ENCODE measurements around the gene STOML2. TPM values are rescaled to one million over a fixed set of nuclear protein-coding genes. Genes with fewer than 3 reads are reported as not detected.
A peak's percentile ranks its signal among the peaks of the same experiment; 100 is the strongest.

The STOML2 gene
- total RNA-seq, 1 experiment from 2014 or later: 97.3 TPM

DNA sequence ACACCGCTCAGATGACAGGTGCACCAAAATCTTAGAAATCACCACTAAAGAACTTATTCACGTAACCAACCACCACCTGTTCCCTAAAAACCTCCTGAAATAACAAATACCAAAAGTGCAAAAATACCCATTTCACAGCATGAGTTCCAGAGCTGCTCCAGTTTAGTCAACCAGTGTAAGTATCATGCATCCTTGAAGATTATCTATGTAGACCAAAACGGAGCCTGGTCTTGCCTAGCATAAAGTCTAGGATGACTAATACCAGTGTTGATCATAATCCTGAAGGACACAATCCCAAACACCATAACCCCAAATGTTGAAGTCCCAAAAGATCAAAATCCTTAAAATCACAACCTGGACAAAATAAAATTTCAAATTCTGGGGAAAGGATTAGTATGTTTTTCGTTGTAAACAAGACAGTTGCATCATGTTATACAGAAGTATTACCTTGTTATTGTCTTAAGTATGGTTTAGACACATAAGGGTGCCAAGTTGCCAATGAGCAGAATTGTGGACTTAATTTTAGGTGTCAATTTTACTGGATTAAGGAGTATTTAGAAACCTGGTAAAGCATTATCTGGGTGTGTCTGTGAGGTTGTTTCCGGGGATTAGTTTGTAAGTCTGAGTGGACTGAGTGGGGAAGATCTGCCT, 48.6 kb downstream of the STOML2 start:
- intact Hi-C loops (cut with micrococcal nuclease; ENCODE audit: unreplicated experiment): no loop called here
- Mint-ChIP-seq H3K27ac (ENCODE audit: unreplicated experiment) (no peak overlapping the region), H3K4me1 (ENCODE audit: low read depth, unreplicated experiment) (no peaks in the 10 kb centered on the region), H3K36me3 (ENCODE audit: insufficient read depth, unreplicated experiment) (peaks cover 67% of the 10 kb centered on the region), H3K27me3 (ENCODE audit: unreplicated experiment) (no peaks in the 10 kb centered on the region), H3K9me3 (ENCODE audit: low read depth, unreplicated experiment) (no peaks in the 10 kb centered on the region), H3K4me3 (ENCODE audit: low read depth, unreplicated experiment) (no peak overlapping the region)
- TF ChIP-seq, protein P1, sequence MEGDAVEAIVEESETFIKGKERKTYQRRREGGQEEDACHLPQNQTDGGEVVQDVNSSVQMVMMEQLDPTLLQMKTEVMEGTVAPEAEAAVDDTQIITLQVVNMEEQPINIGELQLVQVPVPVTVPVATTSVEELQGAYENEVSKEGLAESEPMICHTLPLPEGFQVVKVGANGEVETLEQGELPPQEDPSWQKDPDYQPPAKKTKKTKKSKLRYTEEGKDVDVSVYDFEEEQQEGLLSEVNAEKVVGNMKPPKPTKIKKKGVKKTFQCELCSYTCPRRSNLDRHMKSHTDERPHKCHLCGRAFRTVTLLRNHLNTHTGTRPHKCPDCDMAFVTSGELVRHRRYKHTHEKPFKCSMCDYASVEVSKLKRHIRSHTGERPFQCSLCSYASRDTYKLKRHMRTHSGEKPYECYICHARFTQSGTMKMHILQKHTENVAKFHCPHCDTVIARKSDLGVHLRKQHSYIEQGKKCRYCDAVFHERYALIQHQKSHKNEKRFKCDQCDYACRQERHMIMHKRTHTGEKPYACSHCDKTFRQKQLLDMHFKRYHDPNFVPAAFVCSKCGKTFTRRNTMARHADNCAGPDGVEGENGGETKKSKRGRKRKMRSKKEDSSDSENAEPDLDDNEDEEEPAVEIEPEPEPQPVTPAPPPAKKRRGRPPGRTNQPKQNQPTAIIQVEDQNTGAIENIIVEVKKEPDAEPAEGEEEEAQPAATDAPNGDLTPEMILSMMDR (IDR thresholded peaks at IDR 0.05; ENCODE audit: unreplicated experiment): no peak
- CTCF ChIA-PET: no interaction called here
- BruUV-seq (replicated peaks): no TSS peak
- no peak for DNase-seq

GRCh38 chr9:35051069-35051967, 51.6 kb downstream of the STOML2 start:
- Mint-ChIP-seq H3K36me3 (ENCODE audit: insufficient read depth, unreplicated experiment) (peaks cover 58% of the 10 kb centered on the region), H3K27me3 (ENCODE audit: unreplicated experiment) (no peaks in the 10 kb centered on the region), H3K9me3 (ENCODE audit: low read depth, unreplicated experiment) (no peaks in the 10 kb centered on the region), H3K27ac (ENCODE audit: unreplicated experiment) (peak overlapping the region; percentile 0), H3K4me3 (ENCODE audit: low read depth, unreplicated experiment) (no peak overlapping the region), H3K4me1 (ENCODE audit: low read depth, unreplicated experiment) (no peaks in the 10 kb centered on the region)
- TF ChIP-seq, protein P1 (IDR thresholded peaks at IDR 0.05; ENCODE audit: unreplicated experiment): no peak
- CTCF ChIA-PET: interaction anchor here (0.6 to 1.6 kb wide), 10 partner anchors 16 to 390 kb away, joined by 3 to 17 read pairs (median 4); partner anchors contain the start of genes FANCG and VCP
- BruUV-seq (replicated peaks): no TSS peak
- peak; percentile 46 for DNase-seq
- intact Hi-C loops (cut with micrococcal nuclease; ENCODE audit: unreplicated experiment): no loop called here

Other genes with a start within 250 kb of the STOML2 start
- gene PHF24, start 144.8 kb downstream of the STOML2 start, total RNA-seq (2022): not detected in 2 replicates
- gene DNAJB5, start 113.4 kb downstream of the STOML2 start, total RNA-seq (2022): 1.5 and 3.1 TPM in 2 replicates
- gene VCP, start 30.5 kb downstream of the STOML2 start, total RNA-seq (2022): 205 and 208 TPM in 2 replicates
- gene FANCG, start 23.2 kb downstream of the STOML2 start, total RNA-seq (2022): 38.8 and 46.2 TPM in 2 replicates
- 31.9 and 32.0 TPM in 2 replicates for gene PIGO, start 6.5 kb downstream of the STOML2 start, total RNA-seq (2022)
- 16.8 and 17.5 TPM in 2 replicates for gene ATOSB, start 12.7 kb upstream of the STOML2 start, total RNA-seq (2022)
- gene UNC13B, start 58.9 kb upstream of the STOML2 start, total RNA-seq (2022): 20.4 and 24.4 TPM in 2 replicates

Measured in Calu3 (cell line).